SK-N-SH (cell line): Measurements from ENCODE around the gene TSHZ2. TPM values are rescaled to one million over a fixed set of nuclear protein-coding genes. Genes with fewer than 3 reads are reported as not detected.
A peak's percentile ranks its signal among the peaks of the same experiment; 100 is the strongest.

ENCODE experiments used
- CTCF ChIA-PET: fragments of 300-600, 350-600 bp; formaldehyde crosslinking; extraction: SDS; loops from one replicate; lab custom pipeline; 2021; lab: Yijun Ruan, JAX
- POLR2A ChIA-PET: fragments of 350-600 bp; sonication (Branson Sonifier 250); formaldehyde crosslinking; extraction: SDS; loops from one replicate; lab custom pipeline; 2020; ENCODE audit warnings: antibody characterized with exemption, inconsistent platforms; lab: Yijun Ruan, JAX
- DNase-seq: peaks from one replicate; pipeline ENCODE4 v3.0.0; 2012
- H2AFZ ChIP-seq: fragments of 200-600 bp; sonication (generic); 2 replicates; pipeline ENCODE4 v1.8.1; 2016; ENCODE audit warnings: antibody characterized with exemption, mild to moderate bottlenecking, low read depth
- H3F3A ChIP-seq: fragments of 200-600 bp; sonication (generic); replicated peaks from 2 replicates; pipeline ENCODE3; 2016; ENCODE audit warnings: antibody characterized with exemption, mild to moderate bottlenecking; ENCODE audit not compliant: insufficient read depth
- H3K27ac ChIP-seq, 2 experiments: fragments of 200-500 bp in 1 of 2; fragments of 200-600 bp in 1 of 2; sonication (Bioruptor generic) in 1 of 2; sonication (generic), shearing (Covaris generic) in 1 of 2; 2 replicates each; pipeline versions ENCODE4 v1.5.1 to v1.6.1; 2014 to 2016; ENCODE audit warnings: low read depth in 2 of 2, inconsistent platforms in 1 of 2, low read length in 1 of 2, mild to moderate bottlenecking in 1 of 2, mixed read lengths in 1 of 2
- H3K27me3 ChIP-seq: fragments of 200-600 bp; sonication (generic), shearing (Covaris generic); 2 replicates; pipeline ENCODE4 v1.6.1; 2016; ENCODE audit warnings: mixed run types; ENCODE audit not compliant: insufficient read depth
- H3K36me3 ChIP-seq, 2 experiments: fragments of 200-500 bp in 1 of 2; fragments of 200-600 bp in 1 of 2; sonication (Bioruptor generic) in 1 of 2; sonication (generic) in 1 of 2; replicated peaks in 1 of 2; 2 replicates each; pipeline versions ENCODE3 to v1.5.1; 2014 to 2016; ENCODE audit warnings: low read length in 1 of 2, mild to moderate bottlenecking in 1 of 2; ENCODE audit not compliant: insufficient read depth in 2 of 2, control insufficient read depth in 1 of 2
- H3K4me1 ChIP-seq, 2 experiments: fragments of 200-500 bp in 1 of 2; fragments of 200-600 bp in 1 of 2; sonication (Bioruptor generic) in 1 of 2; sonication (generic), shearing (Covaris generic) in 1 of 2; 2 replicates each; pipeline versions ENCODE4 v1.5.1 to v1.6.1; 2014 to 2016; ENCODE audit warnings: low read depth in 1 of 2, low read length in 1 of 2, mixed run types in 1 of 2; ENCODE audit not compliant: insufficient read depth in 2 of 2, control insufficient read depth in 1 of 2
- H3K4me2 ChIP-seq: fragments of 200-600 bp; sonication (generic), shearing (Covaris generic); 2 replicates; pipeline ENCODE4 v1.6.1; 2017; ENCODE audit warnings: mixed run types
- H3K4me3 ChIP-seq, 2 experiments: fragments of 200-500 bp in 1 of 2; fragments of 200-600 bp in 1 of 2; sonication (Bioruptor generic) in 1 of 2; sonication (generic), shearing (Covaris generic) in 1 of 2; 2 replicates each; pipeline versions ENCODE4 v1.5.1 to v1.8.1; 2014 to 2016; ENCODE audit warnings: low read depth in 2 of 2, inconsistent platforms in 1 of 2, low read length in 1 of 2, mild to moderate bottlenecking in 1 of 2, mixed read lengths in 1 of 2, moderate library complexity in 1 of 2
- H3K79me2 ChIP-seq: fragments of 200-600 bp; sonication (generic); 2 replicates; pipeline ENCODE4 v1.8.1; 2017; ENCODE audit warnings: mild to moderate bottlenecking; ENCODE audit not compliant: insufficient read depth
- H3K9ac ChIP-seq: fragments of 200-600 bp; sonication (generic); 2 replicates; pipeline ENCODE4 v1.6.1; 2017; ENCODE audit warnings: mixed run types
- H3K9me2 ChIP-seq: fragments of 200-600 bp; sonication (generic); 2 replicates; pipeline ENCODE4 v1.6.1; 2017; ENCODE audit warnings: mixed run types
- H3K9me3 ChIP-seq: fragments of 200-600 bp; sonication (generic); 2 replicates; pipeline ENCODE4 v1.6.1; 2017; ENCODE audit warnings: mixed run types, mild to moderate bottlenecking, moderate library complexity
- H4K20me1 ChIP-seq: fragments of 200-600 bp; sonication (generic); 2 replicates; pipeline ENCODE4 v1.6.1; 2017; ENCODE audit warnings: mild to moderate bottlenecking, mixed run types; ENCODE audit not compliant: insufficient read depth
- CHD2 ChIP-seq: fragments of 150-350 bp; IDR thresholded peaks from 2 replicates; pipeline ENCODE4 v1.6.1; 2018; ENCODE audit warnings: low read length; ENCODE audit not compliant: partially characterized antibody
- ELF1 ChIP-seq: IDR thresholded peaks from 2 replicates; pipeline ENCODE4 v1.4.0; 2012
- EZH2phosphoT487 ChIP-seq: fragments of 200-600 bp; sonication (generic); IDR thresholded peaks from 2 replicates; pipeline ENCODE4 v1.6.1; 2017; ENCODE audit warnings: low read depth, mixed run types, mild to moderate bottlenecking, antibody characterized with exemption, moderate library complexity, borderline replicate concordance
- FOSL2 ChIP-seq: IDR thresholded peaks from 2 replicates; pipeline ENCODE4 v1.4.0; 2012; ENCODE audit warnings: low read depth, mild to moderate bottlenecking, moderate library complexity, borderline replicate concordance
- FOXJ3 ChIP-seq: sonication (generic); formaldehyde crosslinking; IDR thresholded peaks from 2 replicates; pipeline ENCODE4 v1.5.1; 2020; ENCODE audit warnings: mild to moderate bottlenecking, missing genetic modification reagents
- GABPA ChIP-seq: IDR thresholded peaks from 2 replicates; pipeline ENCODE4 v1.4.0; 2012; ENCODE audit warnings: low read depth, mild to moderate bottlenecking
- JUND ChIP-seq: IDR thresholded peaks from 2 replicates; pipeline ENCODE4 v1.4.0; 2012
- MXI1 ChIP-seq: IDR thresholded peaks from 2 replicates; pipeline ENCODE4 v1.6.1; 2012; ENCODE audit warnings: mild to moderate bottlenecking, low read depth, low read length, improper control_type of control experiment
- NRF1 ChIP-seq: IDR thresholded peaks from 2 replicates; pipeline ENCODE4 v1.6.1; 2012; ENCODE audit warnings: low read depth, mild to moderate bottlenecking, low read length
- POLR2AphosphoS5 ChIP-seq: IDR thresholded peaks from 2 replicates; pipeline ENCODE4 v1.6.1; 2012; ENCODE audit warnings: low read depth, low read length
- RAD21 ChIP-seq: IDR thresholded peaks from 2 replicates; pipeline ENCODE4 v1.6.1; 2012; ENCODE audit warnings: mild to moderate bottlenecking, low read length
- RCOR1 ChIP-seq: fragments of 150-350 bp; IDR thresholded peaks from 2 replicates; pipeline ENCODE4 v1.6.1; 2017; ENCODE audit warnings: antibody characterized with exemption, low read length
- REST ChIP-seq: IDR thresholded peaks from 2 replicates; pipeline ENCODE4 v1.6.1; 2012; ENCODE audit warnings: mild to moderate bottlenecking, low read depth, low read length, moderate library complexity
- SMC3 ChIP-seq: IDR thresholded peaks from 2 replicates; pipeline ENCODE4 v1.6.1; 2012; ENCODE audit warnings: low read depth, low read length, improper control_type of control experiment
- TEAD4 ChIP-seq: IDR thresholded peaks from 2 replicates; pipeline ENCODE4 v1.4.0; 2012; ENCODE audit warnings: mild to moderate bottlenecking, borderline replicate concordance; ENCODE audit not compliant: insufficient read depth
- USF2 ChIP-seq: fragments of 150-350 bp; IDR thresholded peaks from 2 replicates; pipeline ENCODE4 v1.6.1; 2017; ENCODE audit warnings: antibody characterized with exemption, low read length, low read depth, borderline replicate concordance
- YY1 ChIP-seq: IDR thresholded peaks from 2 replicates; pipeline ENCODE4 v1.4.0; 2012; ENCODE audit warnings: low read depth, mild to moderate bottlenecking
- WGBS: methylation state at CpG from one replicate; pipeline ENCODE4 v1.1.6; 2017; ENCODE audit warnings: low lambda C conversion rate; 5-methylcytosine and 5-hydroxymethylcytosine counted together
- polyA plus RNA-seq, 3 experiments: library from polyadenylated mRNA; depleted of rRNA; stranded (reverse); fragments of >200 nt; gene quantifications; 2 replicates each; pipeline ENCODE4 v1.2.3, GENCODE V29; 2012

The TSHZ2 gene
- polyA plus RNA-seq, 1 of the 3 experiments (the other 2 are of a cell fraction) = 0.13 TPM

DNA sequence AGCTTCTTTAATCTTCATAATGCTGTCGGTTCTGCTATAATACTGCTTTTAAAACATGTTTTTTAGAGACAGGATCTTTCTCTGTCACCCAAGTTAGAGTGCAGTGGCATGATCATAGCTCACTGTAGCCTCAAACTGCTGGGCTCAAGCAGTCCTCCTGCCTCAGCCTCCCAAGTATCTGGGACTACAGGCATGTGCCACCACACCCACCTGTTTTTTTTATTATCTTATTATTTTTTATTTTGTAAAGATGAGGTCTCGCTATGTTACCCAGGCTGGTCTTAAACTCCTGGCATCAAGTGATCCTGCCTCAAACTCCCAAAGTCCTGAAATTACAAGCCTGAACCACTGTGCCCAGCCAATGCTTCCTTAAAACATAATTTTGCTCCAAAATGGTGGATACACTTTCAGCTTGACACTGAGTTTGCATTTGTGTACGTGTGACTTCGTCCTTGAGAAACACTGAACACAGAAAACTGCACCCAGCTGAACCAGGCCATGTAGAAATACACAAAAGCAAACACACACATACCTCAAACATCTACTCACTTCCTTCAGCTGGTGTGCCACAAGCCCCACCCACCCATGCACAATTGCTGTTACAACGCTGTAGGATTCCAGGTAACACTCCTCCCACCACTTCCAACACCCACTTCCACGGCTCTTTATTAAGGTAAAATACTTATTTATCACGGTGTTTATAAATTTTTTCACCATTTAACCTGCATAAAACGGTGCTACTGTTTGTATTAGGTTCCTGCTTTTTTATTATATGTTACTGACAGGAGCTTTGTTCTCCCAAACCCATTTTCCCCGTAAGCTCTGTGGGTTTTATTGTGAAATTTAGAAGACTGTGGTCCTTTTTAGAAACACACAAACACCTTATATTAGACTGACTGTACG, 109.1 kb downstream of the TSHZ2 start:
- Histone ChIP-seq H2AFZ (no peak overlapping the region), H3K79me2 (no peaks in the 10 kb centered on the region), H3K27ac (peak overlapping the region in 1 of 2 experiments; percentile 96; a peak in 2 of 4 replicates), H3K36me3 (no peaks in the 10 kb centered on the region), H4K20me1 (no peaks in the 10 kb centered on the region), H3K9ac (no peak overlapping the region), H3K4me2 (no peak overlapping the region), H3K4me3 (no peak overlapping the region), H3K27me3 (no peaks in the 10 kb centered on the region)
- 40% methylated on average over 10 of the region's 10 CpGs for WGBS
- POLR2A ChIA-PET = no interaction called here
- CTCF ChIA-PET = interaction anchor here (1.0 kb wide), 1 partner anchor 10 kb away, joined by 3 read pairs; no protein-coding TSS in a partner anchor
- TF ChIP-seq JUND (no peak), FOSL2 (no peak), RAD21 (no peak), SMC3 (no peak), EZH2phosphoT487 (no peak), GABPA (no peak), POLR2AphosphoS5 (no peak)
- TF ChIP-seq, all 33 proteins: peak for 0
- Histone ChIP-seq H3F3A (no peaks in the 10 kb centered on the region), H3K9me2 (no peaks in the 10 kb centered on the region), H3K9me3 (no peaks in the 10 kb centered on the region), H3K4me1 (peaks cover 0 to 9% of the 10 kb centered on the region in 2 experiments; a peak in 3 of 4 replicates)
- DNase-seq = no peak

GRCh38 chr20:53081916-53082863, 110.0 kb downstream of the TSHZ2 start:
- DNase-seq = no peak
- no peaks in the 10 kb centered on the region for H3K36me3 ChIP-seq
- H3K79me2 ChIP-seq = no peaks in the 10 kb centered on the region
- no peaks in the 10 kb centered on the region for H3K9me2 ChIP-seq
- ChIA-PET POLR2A (interaction anchor here (0.6 kb wide), 1 partner anchor 13 kb away, joined by 3 read pairs; no protein-coding TSS in a partner anchor), CTCF (interaction anchor here (0.8 to 1.0 kb wide), 3 partner anchors 14 to 26 kb away, joined by 3 read pairs; no protein-coding TSS in a partner anchor)
- 53% methylated on average over 10 of the region's 10 CpGs for WGBS
- no peak overlapping the region for H3K4me2 ChIP-seq
- no peaks in the 10 kb centered on the region for H3F3A ChIP-seq
- H3K9me3 ChIP-seq = no peaks in the 10 kb centered on the region
- H3K9ac ChIP-seq = no peak overlapping the region
- no peaks in the 10 kb centered on the region for H4K20me1 ChIP-seq
- H3K27ac ChIP-seq = peak overlapping the region in 1 of 2 experiments; percentile 55; a peak in 1 of 4 replicates
- H3K4me1 ChIP-seq = peaks cover 0 to 9% of the 10 kb centered on the region in 2 experiments; a peak in 3 of 4 replicates
- H3K4me3 ChIP-seq = no peak overlapping the region
- no peak overlapping the region for H2AFZ ChIP-seq
- no peaks in the 10 kb centered on the region for H3K27me3 ChIP-seq
- TF ChIP-seq ELF1 (no peak), YY1 (no peak), JUND (no peak), RAD21 (no peak), POLR2AphosphoS5 (no peak), RCOR1 (no peak), GABPA (no peak), NRF1 (no peak), FOXJ3 (no peak), EZH2phosphoT487 (no peak), SMC3 (no peak), CHD2 (no peak), USF2 (no peak), REST (no peak), MXI1 (no peak), TEAD4 (no peak)
